H1 (cell line): Measurements from ENCODE around the gene PTCH2. TPM values are rescaled to one million over a fixed set of nuclear protein-coding genes. Genes with fewer than 3 reads are reported as not detected.
A peak's percentile ranks its signal among the peaks of the same experiment; 100 is the strongest.

Source experiments
- CTCF ChIA-PET: fragments of 300-600 bp; sonication (Branson Sonifier 250); formaldehyde crosslinking; loops from one replicate; lab custom pipeline; 2021; ENCODE audit not compliant: partially characterized antibody; lab: Charles Lee
- POLR2A ChIA-PET: fragments of 300-600 bp; sonication (Branson Sonifier 250); formaldehyde crosslinking; loops from one replicate; lab custom pipeline; 2021; ENCODE audit warnings: inconsistent platforms; ENCODE audit not compliant: partially characterized antibody; lab: Charles Lee
- DNase-seq, 2 experiments: peaks; one replicate each; pipeline versions ENCODE4 v3.0.0 to v3.0.0-alpha.2; 2010 to 2022; ENCODE audit warnings: low spot score in 2 of 2, low read depth in 1 of 2, mixed read lengths in 1 of 2
- FAIRE-seq: peaks from 2 replicates; lab custom pipeline; 2011; peaks lifted over from hg19 to GRCh38; lab: Jason Lieb, UNC
- H2AFZ ChIP-seq: 2 replicates; pipeline ENCODE4 v1.8.1; 2012; ENCODE audit warnings: low read length, inconsistent platforms
- H2AK5ac ChIP-seq: 2 replicates; pipeline ENCODE4 v1.6.1; 2013; ENCODE audit warnings: low read depth, low read length
- H2BK120ac ChIP-seq: replicated peaks from 2 replicates; pipeline ENCODE3; 2013; ENCODE audit warnings: low read depth, low read length, inconsistent platforms
- H2BK12ac ChIP-seq: 2 replicates; pipeline ENCODE4 v1.6.1; 2013; ENCODE audit warnings: low read depth, low read length
- H2BK15ac ChIP-seq: 2 replicates; pipeline ENCODE4 v1.6.1; 2013; ENCODE audit warnings: low read length
- H2BK20ac ChIP-seq: 2 replicates; pipeline ENCODE4 v1.6.1; 2013; ENCODE audit warnings: low read length
- H2BK5ac ChIP-seq: 2 replicates; pipeline ENCODE4 v1.6.1; 2013; ENCODE audit warnings: low read depth, low read length
- H3K14ac ChIP-seq: 2 replicates; pipeline ENCODE4 v1.6.1; 2013; ENCODE audit warnings: inconsistent platforms; ENCODE audit not compliant: insufficient read length
- H3K18ac ChIP-seq: 2 replicates; pipeline ENCODE4 v1.6.1; 2013; ENCODE audit warnings: low read length; ENCODE audit errors: extremely low read depth
- H3K23ac ChIP-seq: 2 replicates; pipeline ENCODE4 v1.6.1; 2013; ENCODE audit warnings: inconsistent platforms; ENCODE audit not compliant: insufficient read length
- H3K23me2 ChIP-seq: 2 replicates; pipeline ENCODE4 v1.6.1; 2013; ENCODE audit warnings: low read depth, low read length
- H3K27ac ChIP-seq: 2 replicates; pipeline ENCODE4 v1.6.1; 2011; ENCODE audit warnings: low read depth, low read length, inconsistent platforms
- H3K27me3 ChIP-seq, 4 experiments: replicated peaks in 1 of 4; 1 replicate in 1 of 4; 2 replicates in 3 of 4; pipeline versions ENCODE4 v1.6.1 to v1.8.1; 2011 to 2013; ENCODE audit warnings: low read length in 3 of 4, mild to moderate bottlenecking in 3 of 4, inconsistent platforms in 2 of 4, mixed read lengths in 2 of 4, moderate library complexity in 1 of 4; ENCODE audit not compliant: control insufficient read depth in 3 of 4, insufficient read depth in 3 of 4; ENCODE audit errors: extremely low read depth in 1 of 4
- H3K36me3 ChIP-seq, 4 experiments: 2 replicates each; pipeline versions ENCODE4 v1.6.1 to v1.8.1; 2011 to 2013; ENCODE audit warnings: mild to moderate bottlenecking in 4 of 4, low read length in 3 of 4, moderate library complexity in 2 of 4, control low read depth in 1 of 4, inconsistent platforms in 1 of 4; ENCODE audit not compliant: insufficient read depth in 4 of 4, control insufficient read depth in 2 of 4
- H3K4ac ChIP-seq: replicated peaks from 2 replicates; pipeline ENCODE3; 2013; ENCODE audit warnings: low read length, low read depth, mixed read lengths, inconsistent platforms; ENCODE audit not compliant: insufficient read length
- H3K4me1 ChIP-seq, 4 experiments: replicated peaks in 1 of 4; 1 replicate in 1 of 4; 2 replicates in 3 of 4; pipeline versions ENCODE4 v1.6.1 to v1.8.1; 2011 to 2013; ENCODE audit warnings: low read length in 3 of 4, inconsistent platforms in 2 of 4, mixed read lengths in 1 of 4; ENCODE audit not compliant: insufficient read depth in 4 of 4, control insufficient read depth in 3 of 4
- H3K4me2 ChIP-seq, 2 experiments: 2 replicates each; pipeline versions ENCODE4 v1.6.1 to v1.8.1; 2011 to 2013; ENCODE audit warnings: low read depth in 2 of 2, low read length in 2 of 2, control low read depth in 1 of 2, inconsistent platforms in 1 of 2, mild to moderate bottlenecking in 1 of 2; ENCODE audit not compliant: insufficient read depth in 1 of 2
- H3K4me3 ChIP-seq, 4 experiments: fragments of 200-600, 300-600 bp in 1 of 4; sonication (generic), shearing (Covaris generic), sonication (Bioruptor Twin) in 1 of 4; 2 replicates each; pipeline versions ENCODE4 v1.5.1 to v1.8.1; 2011 to 2016; ENCODE audit warnings: low read length in 4 of 4, low read depth in 3 of 4, control low read depth in 2 of 4, inconsistent platforms in 2 of 4, mild to moderate bottlenecking in 2 of 4, mixed read lengths in 1 of 4, moderate library complexity in 1 of 4; ENCODE audit not compliant: insufficient read depth in 2 of 4; ENCODE audit errors: extremely low read depth in 1 of 4
- H3K56ac ChIP-seq: replicated peaks from 2 replicates; pipeline ENCODE3; 2013; ENCODE audit warnings: low read depth, mild to moderate bottlenecking, mixed read lengths, low read length, inconsistent platforms; ENCODE audit not compliant: insufficient read length
- H3K79me1 ChIP-seq: 2 replicates; pipeline ENCODE4 v1.6.1; 2013; ENCODE audit warnings: low read depth, low read length, control low read depth
- H3K79me2 ChIP-seq, 2 experiments: 2 replicates each; pipeline versions ENCODE4 v1.6.1 to v1.8.1; 2012 to 2013; ENCODE audit warnings: low read length in 2 of 2, mild to moderate bottlenecking in 2 of 2, inconsistent platforms in 1 of 2; ENCODE audit not compliant: insufficient read depth in 2 of 2, control insufficient read depth in 1 of 2
- H3K9ac ChIP-seq, 4 experiments: replicated peaks in 1 of 4; 1 replicate in 1 of 4; 2 replicates in 3 of 4; pipeline versions ENCODE4 v1.6.1 to v1.8.1; 2011 to 2013; ENCODE audit warnings: low read depth in 3 of 4, low read length in 3 of 4, control low read depth in 2 of 4, mild to moderate bottlenecking in 2 of 4, moderate library complexity in 2 of 4, inconsistent platforms in 1 of 4; ENCODE audit errors: extremely low read depth in 1 of 4
- H3K9me3 ChIP-seq, 2 experiments: 2 replicates each; pipeline versions ENCODE4 v1.6.1 to v1.8.1; 2012 to 2013; ENCODE audit warnings: mild to moderate bottlenecking in 2 of 2, moderate library complexity in 2 of 2, control low read depth in 1 of 2, inconsistent platforms in 1 of 2, low read depth in 1 of 2, low read length in 1 of 2, mixed read lengths in 1 of 2; ENCODE audit not compliant: insufficient read depth in 2 of 2
- H4K20me1 ChIP-seq, 2 experiments: replicated peaks in 1 of 2; 2 replicates each; pipeline versions ENCODE3 to v1.8.1; 2011 to 2013; ENCODE audit warnings: inconsistent platforms in 2 of 2, low read length in 2 of 2, mild to moderate bottlenecking in 1 of 2; ENCODE audit not compliant: insufficient read depth in 2 of 2, control insufficient read depth in 1 of 2
- H4K5ac ChIP-seq: 2 replicates; pipeline ENCODE4 v1.6.1; 2013; ENCODE audit warnings: low read length, low read depth, mixed read lengths, inconsistent platforms; ENCODE audit not compliant: insufficient read length
- H4K8ac ChIP-seq: 2 replicates; pipeline ENCODE4 v1.8.0; 2013; ENCODE audit warnings: mild to moderate bottlenecking, moderate library complexity, low read length, inconsistent platforms; ENCODE audit not compliant: insufficient read depth; ENCODE audit errors: extremely low read depth
- H4K91ac ChIP-seq: replicated peaks from 2 replicates; pipeline ENCODE3; 2013; ENCODE audit warnings: low read length, mixed read lengths, inconsistent platforms; ENCODE audit not compliant: insufficient read length
- BRCA1 ChIP-seq: IDR thresholded peaks from 2 replicates; pipeline ENCODE4 v1.6.1; 2012; ENCODE audit warnings: low read depth, low read length, improper control_type of control experiment
- CBX5 ChIP-seq: fragments of 300-800, 300-1000 bp; sonication (generic); IDR thresholded peaks from 2 replicates; pipeline ENCODE4 v1.7.1; 2016; ENCODE audit warnings: antibody characterized with exemption, low read length, low read depth
- CBX8 ChIP-seq: fragments of 300-800, 300-1000 bp; sonication (generic); IDR thresholded peaks from 2 replicates; pipeline ENCODE4 v1.7.1; 2016; ENCODE audit warnings: low read depth, low read length, borderline replicate concordance
- CHD2 ChIP-seq: IDR thresholded peaks from 2 replicates; pipeline ENCODE4 v1.6.1; 2012; ENCODE audit warnings: low read length, improper control_type of control experiment
- CREB1 ChIP-seq: IDR thresholded peaks from 2 replicates; pipeline ENCODE4 v1.6.1; 2012; ENCODE audit warnings: inconsistent platforms
- EP300 ChIP-seq, 2 experiments: IDR thresholded peaks; 1 replicate in 1 of 2; 2 replicates in 1 of 2; pipeline ENCODE4 v1.6.1; 2011 to 2012; ENCODE audit warnings: low read depth in 2 of 2, low read length in 2 of 2, mild to moderate bottlenecking in 2 of 2, borderline replicate concordance in 1 of 2, inconsistent platforms in 1 of 2, moderate library complexity in 1 of 2
- GTF2F1 ChIP-seq: IDR thresholded peaks from 2 replicates; pipeline ENCODE4 v1.6.1; 2012; ENCODE audit warnings: low read depth, low read length, improper control_type of control experiment, borderline replicate concordance
- NRF1 ChIP-seq: IDR thresholded peaks from 2 replicates; pipeline ENCODE4 v1.6.1; 2011; ENCODE audit warnings: mild to moderate bottlenecking, low read depth, low read length, improper control_type of control experiment
- POLR2AphosphoS5 ChIP-seq: IDR thresholded peaks from 2 replicates; pipeline ENCODE4 v1.6.1; 2011; ENCODE audit warnings: low read depth, low read length
- RBBP5 ChIP-seq: IDR thresholded peaks from 2 replicates; pipeline ENCODE4 v1.7.1; 2012; ENCODE audit warnings: low read depth, mild to moderate bottlenecking, inconsistent platforms, low read length, moderate library complexity, borderline replicate concordance
- SP4 ChIP-seq: IDR thresholded peaks from 2 replicates; pipeline ENCODE4 v1.6.1; 2012; ENCODE audit warnings: low read length, inconsistent platforms
- SUZ12 ChIP-seq: fragments of 200-600 bp; sonication (generic); IDR thresholded peaks from 2 replicates; pipeline ENCODE4 v1.6.1; 2012; ENCODE audit warnings: mild to moderate bottlenecking, inconsistent platforms, low read length, moderate library complexity, mixed read lengths
- TBP ChIP-seq: IDR thresholded peaks from 2 replicates; pipeline ENCODE4 v1.6.1; 2011; ENCODE audit warnings: low read depth, low read length, improper control_type of control experiment
- TCF12 ChIP-seq: IDR thresholded peaks from 2 replicates; pipeline ENCODE4 v1.6.1; 2011; ENCODE audit warnings: low read depth, mild to moderate bottlenecking, low read length
- YY1 ChIP-seq: IDR thresholded peaks from 2 replicates; pipeline ENCODE4 v1.6.1; 2011; ENCODE audit warnings: low read depth, mild to moderate bottlenecking, low read length
- WGBS, 2 experiments: shearing (Covaris generic) in 1 of 2; methylation state at CpG; one replicate each; pipeline versions ENCODE4 v1.1.6 to v1.1.7; 2013 to 2015; ENCODE audit warnings: low lambda C conversion rate in 2 of 2, mixed read lengths in 2 of 2, inconsistent platforms in 1 of 2, low coverage in 1 of 2, missing lambda C conversion rate in 1 of 2; ENCODE audit not compliant: insufficient replicate concordance in 2 of 2, insufficient coverage in 1 of 2, insufficient read length in 1 of 2; ENCODE audit errors: extremely low coverage in 1 of 2, missing lambda C conversion rate in 1 of 2; 5-methylcytosine and 5-hydroxymethylcytosine counted together
- polyA plus RNA-seq, 7 experiments: library from polyadenylated mRNA; depleted of rRNA in 3 of 7; stranded (reverse) in 5 of 7; unstranded in 2 of 7; fragments of >200 nt in 5 of 7; fragments of 200-250 nt in 2 of 7; gene quantifications; 1 replicate in 5 of 7; 2 replicates in 1 of 7; 4 replicates in 1 of 7; pipeline versions ENCODE4 v1.2.1 to v1.2.3, GENCODE V29; 2011 to 2013; ENCODE audit warnings: missing spikeins in 2 of 7, mixed read lengths in 2 of 7
- total RNA-seq: library from RNA; stranded (reverse); fragmentation: NEBNext Ultra II Directional; extraction: Animal tissue kit (Norgen Biotek cat#: 25700); gene quantifications from 2 replicates; pipeline ENCODE4 v1.2.1, GENCODE V29; 2021

The PTCH2 gene
- total and polyA plus RNA-seq, 2 of the 8 experiments (the other 6 are each of a cell fraction or from before 2014, with no cell fraction given): 0.35 to 1.2 TPM

- peak overlapping the region; percentile 64 to 86; a peak in 3 of 4 replicates for H3K4me2 ChIP-seq
- H3K56ac ChIP-seq: no peak overlapping the region
- H3K23ac ChIP-seq: no peak overlapping the region
- H3K27ac ChIP-seq: no peak overlapping the region
- H2BK5ac ChIP-seq: no peak overlapping the region
- H3K79me2 ChIP-seq: no peaks in the 10 kb centered on the region
- H3K14ac ChIP-seq: no peak overlapping the region
- no peak overlapping the region for H3K9ac ChIP-seq
- H3K36me3 ChIP-seq: peaks cover 0 to 13% (median under 1%) of the 10 kb centered on the region in 4 experiments; a peak in 3 of 8 replicates
- H3K18ac ChIP-seq: 0 out of 2 replicates have a peak overlapping the region, but pooled peaks have one; percentile 5
- H3K27me3 ChIP-seq: peaks cover 0 to 7% (median 2%) of the 10 kb centered on the region in 4 experiments; a peak in 3 of 7 replicates
- CTCF ChIA-PET: interaction anchor here (0.7 to 10.4 kb wide), 21 partner anchors 9 to 225 kb away, joined by 3 to 67 read pairs (median 4); partner anchors contain the start of genes BTBD19, PLK3, RNU5D-1 and RPS8
- H3K23me2 ChIP-seq: peaks cover 6% of the 10 kb centered on the region; the same call in 1 of the 2 replicates
- no peak overlapping the region; the same call in 1 of the 2 replicates for H2BK20ac ChIP-seq
- peaks cover 3 to 18% (median 14%) of the 10 kb centered on the region in 4 experiments for H3K4me1 ChIP-seq
- FAIRE-seq: no peak
- no peak overlapping the region for H4K91ac ChIP-seq
- peak overlapping the region in 1 of 4 experiments; percentile 56; a peak in 4 of 8 replicates for H3K4me3 ChIP-seq
- peak overlapping the region; percentile 88 for H4K8ac ChIP-seq
- H3K4ac ChIP-seq: no peak overlapping the region
- no peak for DNase-seq
- 83% methylated on average over 6 of the region's 6 CpGs; no CpG with 5 or more reads in 1 of the 2 experiments for WGBS, 2 experiments
- H2AFZ ChIP-seq: no peak overlapping the region
- no peak overlapping the region; the same call in 1 of the 2 replicates for H2BK12ac ChIP-seq
- POLR2A ChIA-PET: interaction anchor here (0.7 to 23.6 kb wide), 12 partner anchors 7 to 715 kb away, joined by 3 to 428 read pairs (median 8); partner anchors contain the start of genes BTBD19, CCDC163, DYNLT4 and MMACHC
- H2BK120ac ChIP-seq: no peak overlapping the region
- H3K9me3 ChIP-seq: no peaks in the 10 kb centered on the region
- H3K79me1 ChIP-seq: 0 out of 2 replicates have a peak, but pooled peaks cover 2% of the 10 kb centered on the region
- H4K5ac ChIP-seq: no peak overlapping the region
- H4K20me1 ChIP-seq: peaks cover 0 to 1% of the 10 kb centered on the region in 2 experiments
- H2AK5ac ChIP-seq: no peak overlapping the region
- peak overlapping the region; percentile 84; the same call in 1 of the 2 replicates for H2BK15ac ChIP-seq
- TF ChIP-seq CBX8: no peak
- no peak for TF ChIP-seq GTF2F1
- TF ChIP-seq BRCA1: no peak
- no peak for TF ChIP-seq CREB1
- TF ChIP-seq SP4: no peak
- TF ChIP-seq YY1: no peak
- TF ChIP-seq TBP: no peak
- TF ChIP-seq POLR2AphosphoS5: no peak
- TF ChIP-seq EP300 (IDR thresholded peaks at IDR 0.05; ENCODE audit: borderline replicate concordance in 1 of 2, low read depth in 2 of 2, low read length in 2 of 2): no peak
- TF ChIP-seq CHD2: no peak
- TF ChIP-seq TCF12: no peak
- TF ChIP-seq NRF1: no peak
- no peak for TF ChIP-seq CBX5
- no peak for TF ChIP-seq SUZ12
- TF ChIP-seq RBBP5: no peak
These were observed 58.0 kb downstream of the PTCH2 start for GRCh38 chr1:44785029-44785380.
